HL-60 (cell line): ENCODE measurements around the gene NDUFV2.

ENCODE experiments used
- POLR2AphosphoS5 ChIP-seq: IDR thresholded peaks from 2 replicates; pipeline ENCODE4 v1.6.1; 2012; ENCODE audit warnings: low read depth
- SPI1 ChIP-seq: IDR thresholded peaks from 2 replicates; pipeline ENCODE4 v1.6.1; 2012; ENCODE audit warnings: low read depth, mild to moderate bottlenecking, borderline replicate concordance
- TF ChIP-seq, protein P1 (sequence below): IDR thresholded peaks from one replicate; pipeline ENCODE4 v1.5.1; 2011; ENCODE audit warnings: low read length, control low read depth, inconsistent platforms; ENCODE audit not compliant: insufficient read depth
- TF ChIP-seq, protein P2 (sequence below): IDR thresholded peaks from 2 replicates; pipeline ENCODE4 v1.6.1; 2012; ENCODE audit warnings: low read depth; ENCODE audit not compliant: insufficient replicate concordance

DNA sequence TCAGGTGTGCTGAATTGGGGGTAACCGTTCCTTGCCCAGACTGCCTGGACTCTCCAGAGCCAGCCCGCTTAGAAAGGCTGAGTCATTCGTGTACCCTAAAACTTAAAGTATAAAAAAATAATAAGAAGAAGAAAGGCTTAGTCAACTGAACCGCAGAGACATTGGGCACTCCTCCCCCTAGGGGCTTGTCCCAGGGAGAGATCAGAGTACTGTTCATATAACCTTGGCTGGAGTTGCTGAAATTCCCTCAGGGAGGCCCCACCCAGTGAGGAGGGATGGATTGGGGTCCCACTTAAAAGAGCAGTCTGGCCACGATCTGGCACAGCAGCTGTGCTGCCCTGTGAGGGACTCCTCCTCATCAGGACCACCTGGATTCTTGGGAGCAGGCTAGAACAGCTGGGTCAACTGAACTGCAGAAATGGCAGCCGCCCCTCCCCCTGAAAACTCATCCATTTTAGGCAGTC is 71.3 kb downstream of the NDUFV2 start:
- TF ChIP-seq, protein P1, sequence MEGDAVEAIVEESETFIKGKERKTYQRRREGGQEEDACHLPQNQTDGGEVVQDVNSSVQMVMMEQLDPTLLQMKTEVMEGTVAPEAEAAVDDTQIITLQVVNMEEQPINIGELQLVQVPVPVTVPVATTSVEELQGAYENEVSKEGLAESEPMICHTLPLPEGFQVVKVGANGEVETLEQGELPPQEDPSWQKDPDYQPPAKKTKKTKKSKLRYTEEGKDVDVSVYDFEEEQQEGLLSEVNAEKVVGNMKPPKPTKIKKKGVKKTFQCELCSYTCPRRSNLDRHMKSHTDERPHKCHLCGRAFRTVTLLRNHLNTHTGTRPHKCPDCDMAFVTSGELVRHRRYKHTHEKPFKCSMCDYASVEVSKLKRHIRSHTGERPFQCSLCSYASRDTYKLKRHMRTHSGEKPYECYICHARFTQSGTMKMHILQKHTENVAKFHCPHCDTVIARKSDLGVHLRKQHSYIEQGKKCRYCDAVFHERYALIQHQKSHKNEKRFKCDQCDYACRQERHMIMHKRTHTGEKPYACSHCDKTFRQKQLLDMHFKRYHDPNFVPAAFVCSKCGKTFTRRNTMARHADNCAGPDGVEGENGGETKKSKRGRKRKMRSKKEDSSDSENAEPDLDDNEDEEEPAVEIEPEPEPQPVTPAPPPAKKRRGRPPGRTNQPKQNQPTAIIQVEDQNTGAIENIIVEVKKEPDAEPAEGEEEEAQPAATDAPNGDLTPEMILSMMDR: no peak
- TF ChIP-seq POLR2AphosphoS5 (no peak), SPI1 (no peak)
- TF ChIP-seq, protein P2, sequence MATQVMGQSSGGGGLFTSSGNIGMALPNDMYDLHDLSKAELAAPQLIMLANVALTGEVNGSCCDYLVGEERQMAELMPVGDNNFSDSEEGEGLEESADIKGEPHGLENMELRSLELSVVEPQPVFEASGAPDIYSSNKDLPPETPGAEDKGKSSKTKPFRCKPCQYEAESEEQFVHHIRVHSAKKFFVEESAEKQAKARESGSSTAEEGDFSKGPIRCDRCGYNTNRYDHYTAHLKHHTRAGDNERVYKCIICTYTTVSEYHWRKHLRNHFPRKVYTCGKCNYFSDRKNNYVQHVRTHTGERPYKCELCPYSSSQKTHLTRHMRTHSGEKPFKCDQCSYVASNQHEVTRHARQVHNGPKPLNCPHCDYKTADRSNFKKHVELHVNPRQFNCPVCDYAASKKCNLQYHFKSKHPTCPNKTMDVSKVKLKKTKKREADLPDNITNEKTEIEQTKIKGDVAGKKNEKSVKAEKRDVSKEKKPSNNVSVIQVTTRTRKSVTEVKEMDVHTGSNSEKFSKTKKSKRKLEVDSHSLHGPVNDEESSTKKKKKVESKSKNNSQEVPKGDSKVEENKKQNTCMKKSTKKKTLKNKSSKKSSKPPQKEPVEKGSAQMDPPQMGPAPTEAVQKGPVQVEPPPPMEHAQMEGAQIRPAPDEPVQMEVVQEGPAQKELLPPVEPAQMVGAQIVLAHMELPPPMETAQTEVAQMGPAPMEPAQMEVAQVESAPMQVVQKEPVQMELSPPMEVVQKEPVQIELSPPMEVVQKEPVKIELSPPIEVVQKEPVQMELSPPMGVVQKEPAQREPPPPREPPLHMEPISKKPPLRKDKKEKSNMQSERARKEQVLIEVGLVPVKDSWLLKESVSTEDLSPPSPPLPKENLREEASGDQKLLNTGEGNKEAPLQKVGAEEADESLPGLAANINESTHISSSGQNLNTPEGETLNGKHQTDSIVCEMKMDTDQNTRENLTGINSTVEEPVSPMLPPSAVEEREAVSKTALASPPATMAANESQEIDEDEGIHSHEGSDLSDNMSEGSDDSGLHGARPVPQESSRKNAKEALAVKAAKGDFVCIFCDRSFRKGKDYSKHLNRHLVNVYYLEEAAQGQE: no peak
